DND-41 (cell line): ENCODE results near the gene MAP3K5.
"Not testable (repeated sequence)": the region's sequence is repeated elsewhere in the genome, so short reads cannot be mapped to it uniquely, and the experiment has no call there.

Experiments
- CTCF ChIP-seq: IDR thresholded peaks from 2 replicates; pipeline ENCODE4 v1.5.1; 2012; ENCODE audit warnings: borderline replicate concordance, low read length, moderate library complexity, mild to moderate bottlenecking; ENCODE audit not compliant: poor library complexity, severe bottlenecking; ENCODE audit errors: extremely low read depth
- EZH2 ChIP-seq: IDR thresholded peaks from 3 replicates; pipeline ENCODE4 v1.6.1; 2012; ENCODE audit warnings: borderline replicate concordance, low read depth, mild to moderate bottlenecking, moderate library complexity, low read length, inconsistent platforms; ENCODE audit not compliant: severe bottlenecking

DNA sequence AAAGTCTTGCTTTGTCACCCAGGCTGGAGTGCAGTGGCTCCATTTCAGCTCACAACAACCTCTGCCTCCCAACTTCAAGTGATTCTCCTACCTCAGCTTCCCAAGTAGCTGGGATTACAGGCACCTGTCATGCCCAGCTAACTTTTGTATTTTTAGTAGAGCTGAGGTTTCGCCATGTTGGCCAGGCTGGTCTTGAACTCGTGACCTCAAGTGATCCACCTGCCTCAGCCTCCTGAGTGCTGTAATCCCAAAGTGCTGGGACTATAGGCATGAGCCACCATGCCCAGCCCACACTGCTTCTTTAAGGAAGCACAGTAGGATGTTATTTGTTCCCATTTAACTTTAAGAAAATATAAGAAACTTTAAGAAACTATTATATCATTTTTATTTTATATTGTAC is 206.8 kb downstream of the MAP3K5 start:
- not testable (repeated sequence) for TF ChIP-seq CTCF, EZH2
